Vagina (tissue), 2 donors: ENCODE results near the gene FCGBP. TPM values are rescaled to one million over a fixed set of nuclear protein-coding genes. Genes with fewer than 3 reads are reported as not detected.

Source experiments
- DNase-seq, 2 donors: peaks; one replicate each; pipeline ENCODE4 v3.0.0-alpha.2; 2017; ENCODE audit errors: extremely low spot score in 2 of 2
- H3K27ac ChIP-seq: fragments of 200-600 bp; sonication (generic); one replicate; pipeline ENCODE4 v1.5.1; 2019
- H3K27me3 ChIP-seq: fragments of 200-600 bp; sonication (generic); one replicate; pipeline ENCODE4 v1.5.1; 2019
- H3K36me3 ChIP-seq, 2 donors: fragments of 200-600 bp; sonication (generic); one replicate each; pipeline ENCODE4 v1.5.1; 2017 to 2019
- H3K4me1 ChIP-seq: fragments of 200-600 bp; sonication (generic); one replicate; pipeline ENCODE4 v1.5.1; 2019
- H3K4me3 ChIP-seq, 2 donors: fragments of 200-600 bp; sonication (generic); 1 replicate in 1 of 2; 2 replicates in 1 of 2; pipeline ENCODE4 v1.5.1; 2016 to 2019
- H3K9me3 ChIP-seq: fragments of 200-600 bp; sonication (generic); one replicate; pipeline ENCODE4 v1.5.1; 2019
- POLR2A ChIP-seq, 2 donors: fragments of 450-650 bp; IDR thresholded peaks; one replicate each; pipeline ENCODE4 v1.6.1; 2017; ENCODE audit warnings: antibody characterized with exemption in 2 of 2, mild to moderate bottlenecking in 2 of 2, moderate library complexity in 2 of 2
- POLR2AphosphoS5 ChIP-seq, 2 donors: sonication (generic); formaldehyde crosslinking; IDR thresholded peaks; one replicate each; pipeline ENCODE4 v1.9.0; 2017; ENCODE audit warnings: antibody characterized with exemption in 2 of 2, mild to moderate bottlenecking in 2 of 2, low read depth in 1 of 2; ENCODE audit not compliant: insufficient read depth in 1 of 2
- intact Hi-C: fragments of 100-400 bp; cut with DNase I; formaldehyde crosslinking; loops from one replicate; pipeline ENCODE4 v1.15.1; 2023
- total RNA-seq: library from RNA; depleted of rRNA; stranded (reverse); fragments of >200 nt; gene quantifications from one replicate; pipeline ENCODE4 v1.2.3, GENCODE V29; 2016
- TF ChIP-seq, protein P1 (sequence below), 3 experiments: fragments of 450-650 bp in 2 of 3; fragments of 200-600 bp in 1 of 3; sonication (generic) in 1 of 3; IDR thresholded peaks; one replicate each; pipeline ENCODE4 v1.5.1; 2017 to 2019; ENCODE audit warnings: antibody characterized with exemption in 3 of 3, mild to moderate bottlenecking in 2 of 3, moderate library complexity in 2 of 3

The FCGBP gene
- total RNA-seq, 1 donor from 2014 or later = 31.7 TPM

GRCh38 chr19:39915101-39915847 is 19.2 kb downstream of the FCGBP start:
- intact Hi-C loops = no loop called here
- Histone ChIP-seq H3K4me1 (no peaks in the 10 kb centered on the region), H3K27ac (no peak overlapping the region), H3K9me3 (no peaks in the 10 kb centered on the region), H3K36me3 (no peaks in the 10 kb centered on the region), H3K4me3 (no peak overlapping the region), H3K27me3 (no peaks in the 10 kb centered on the region)
- DNase-seq = peak in 1 of 2 donors; percentile 61
- no peak for TF ChIP-seq POLR2A (IDR thresholded peaks at IDR 0.05)
- TF ChIP-seq POLR2AphosphoS5 (IDR thresholded peaks at IDR 0.05; ENCODE audit: insufficient read depth in 1 of 2, low read depth in 1 of 2) = no peak
- TF ChIP-seq, protein P1, sequence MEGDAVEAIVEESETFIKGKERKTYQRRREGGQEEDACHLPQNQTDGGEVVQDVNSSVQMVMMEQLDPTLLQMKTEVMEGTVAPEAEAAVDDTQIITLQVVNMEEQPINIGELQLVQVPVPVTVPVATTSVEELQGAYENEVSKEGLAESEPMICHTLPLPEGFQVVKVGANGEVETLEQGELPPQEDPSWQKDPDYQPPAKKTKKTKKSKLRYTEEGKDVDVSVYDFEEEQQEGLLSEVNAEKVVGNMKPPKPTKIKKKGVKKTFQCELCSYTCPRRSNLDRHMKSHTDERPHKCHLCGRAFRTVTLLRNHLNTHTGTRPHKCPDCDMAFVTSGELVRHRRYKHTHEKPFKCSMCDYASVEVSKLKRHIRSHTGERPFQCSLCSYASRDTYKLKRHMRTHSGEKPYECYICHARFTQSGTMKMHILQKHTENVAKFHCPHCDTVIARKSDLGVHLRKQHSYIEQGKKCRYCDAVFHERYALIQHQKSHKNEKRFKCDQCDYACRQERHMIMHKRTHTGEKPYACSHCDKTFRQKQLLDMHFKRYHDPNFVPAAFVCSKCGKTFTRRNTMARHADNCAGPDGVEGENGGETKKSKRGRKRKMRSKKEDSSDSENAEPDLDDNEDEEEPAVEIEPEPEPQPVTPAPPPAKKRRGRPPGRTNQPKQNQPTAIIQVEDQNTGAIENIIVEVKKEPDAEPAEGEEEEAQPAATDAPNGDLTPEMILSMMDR (IDR thresholded peaks at IDR 0.05) = no peak

DNA sequence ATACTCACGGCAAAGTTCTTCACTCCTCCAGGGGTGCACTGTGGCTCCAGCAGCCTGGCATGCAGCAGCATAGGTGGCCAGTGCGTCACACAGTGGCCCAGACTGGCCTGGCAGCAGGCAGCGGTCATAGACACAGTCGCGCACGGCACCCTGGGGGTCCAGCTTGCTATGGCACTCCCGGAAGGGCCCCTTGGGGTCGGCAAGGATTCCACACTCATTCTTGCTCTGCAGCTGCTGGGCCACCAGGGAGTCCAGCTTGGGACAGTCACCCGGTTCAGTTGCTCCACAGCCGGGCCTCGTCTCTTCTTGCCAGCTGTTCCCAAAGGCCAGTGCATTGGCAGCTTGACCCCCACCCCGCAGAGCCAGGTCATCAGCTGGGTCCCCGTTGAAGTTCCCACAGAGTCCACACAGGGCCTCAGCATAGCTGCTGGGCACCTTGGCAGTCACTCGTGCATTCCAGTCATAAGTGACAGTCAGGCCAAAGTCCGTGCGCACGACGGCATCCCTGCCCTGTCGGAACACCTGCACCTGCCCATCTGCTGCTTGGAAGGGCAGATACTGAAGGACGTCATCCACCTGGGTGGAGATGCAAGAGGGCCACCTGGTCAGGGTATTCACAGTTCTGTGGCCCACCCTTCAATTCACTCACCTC is 20.6 kb downstream of the FCGBP start:
- no peak overlapping the region for H3K27ac ChIP-seq
- DNase-seq = peak in 1 of 2 donors; percentile 81
- TF ChIP-seq POLR2A (IDR thresholded peaks at IDR 0.05) (no peak), POLR2AphosphoS5 (IDR thresholded peaks at IDR 0.05; ENCODE audit: insufficient read depth in 1 of 2, low read depth in 1 of 2) (no peak)
- TF ChIP-seq, protein P1 (IDR thresholded peaks at IDR 0.05) = no peak
- no peaks in the 10 kb centered on the region for H3K36me3 ChIP-seq
- no peaks in the 10 kb centered on the region for H3K9me3 ChIP-seq
- H3K4me3 ChIP-seq = no peak overlapping the region
- no peaks in the 10 kb centered on the region for H3K27me3 ChIP-seq
- no peaks in the 10 kb centered on the region for H3K4me1 ChIP-seq
- intact Hi-C loops = no loop called here

- Histone ChIP-seq H3K9me3 (no peaks in the 10 kb centered on the region), H3K4me1 (no peaks in the 10 kb centered on the region), H3K4me3 (no peak overlapping the region), H3K36me3 (no peaks in the 10 kb centered on the region), H3K27ac (no peak overlapping the region), H3K27me3 (no peaks in the 10 kb centered on the region)
- peak in 1 of 2 donors; percentile 64 for DNase-seq
- TF ChIP-seq POLR2AphosphoS5 (IDR thresholded peaks at IDR 0.05; ENCODE audit: insufficient read depth in 1 of 2, low read depth in 1 of 2) (no peak), POLR2A (IDR thresholded peaks at IDR 0.05) (no peak)
- TF ChIP-seq, protein P1 (IDR thresholded peaks at IDR 0.05) = no peak
- intact Hi-C loops = no loop called here
These were observed 25.6 kb downstream of the FCGBP start for GRCh38 chr19:39908803-39909202.

DNA sequence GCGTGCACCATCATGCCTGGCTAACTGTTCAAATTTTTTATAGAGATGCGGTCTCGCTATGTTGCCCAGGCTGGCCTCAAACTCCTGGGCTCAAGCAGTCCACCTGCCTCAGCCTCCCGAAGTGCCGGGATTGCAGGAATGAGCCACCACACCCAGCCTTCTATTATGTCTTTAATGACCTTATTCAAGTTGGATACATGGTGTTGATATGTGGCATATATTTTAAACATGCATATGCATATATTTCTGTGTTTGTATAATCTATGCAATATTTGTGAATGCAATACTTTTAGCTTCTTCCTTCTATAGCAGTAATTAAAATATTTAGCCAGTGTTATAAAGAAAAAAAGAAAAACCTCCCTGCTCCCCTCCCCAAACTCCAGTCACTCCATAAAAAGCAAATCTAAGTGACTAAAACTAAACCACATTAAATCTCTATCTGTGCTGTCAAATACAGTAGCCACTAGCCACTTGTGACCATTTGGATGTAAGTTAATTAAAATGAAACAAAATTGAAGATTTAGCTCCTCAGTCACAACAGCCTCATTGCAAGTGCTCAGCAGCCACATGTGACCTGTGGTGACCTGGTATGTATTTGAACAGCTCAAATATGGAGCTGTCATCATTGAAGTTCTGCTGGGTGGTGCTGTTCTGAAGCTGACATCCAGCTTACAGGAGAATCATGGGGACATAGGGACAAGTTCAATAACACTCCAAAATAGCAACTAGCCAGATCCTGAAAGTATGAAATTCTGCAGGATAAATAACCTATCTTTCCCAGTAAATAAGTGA is 27.4 kb downstream of the FCGBP start:
- intact Hi-C loops = no loop called here
- no peak overlapping the region for H3K27ac ChIP-seq
- H3K27me3 ChIP-seq = no peaks in the 10 kb centered on the region
- H3K4me3 ChIP-seq = no peak overlapping the region
- no peaks in the 10 kb centered on the region for H3K9me3 ChIP-seq
- H3K4me1 ChIP-seq = no peaks in the 10 kb centered on the region
- TF ChIP-seq, protein P1 (IDR thresholded peaks at IDR 0.05) = no peak
- TF ChIP-seq POLR2A (IDR thresholded peaks at IDR 0.05) (no peak), POLR2AphosphoS5 (IDR thresholded peaks at IDR 0.05; ENCODE audit: insufficient read depth in 1 of 2, low read depth in 1 of 2) (no peak)
- H3K36me3 ChIP-seq = no peaks in the 10 kb centered on the region
- DNase-seq = no peak
